Fibroblast of lung (primary cell): ENCODE data around the gene CFAP298. TPM values are rescaled to one million over a fixed set of nuclear protein-coding genes. Genes with fewer than 3 reads are reported as not detected.
"Not testable (repeated sequence)": the region's sequence is repeated elsewhere in the genome, so short reads cannot be mapped to it uniquely, and the experiment has no call there.

Experiments used
- DNase-seq, 2 donors: peaks; one replicate each; pipeline versions ENCODE4 v3.0.0 to v3.0.0-alpha.2; 2010; ENCODE audit warnings: low read depth in 2 of 2
- H2AFZ ChIP-seq: 2 replicates; pipeline ENCODE4 v1.5.1; 2012; ENCODE audit warnings: low read length, control low read depth, inconsistent platforms
- H3K27ac ChIP-seq: 2 replicates; pipeline ENCODE4 v1.5.1; 2011; ENCODE audit warnings: low read length, control low read depth; ENCODE audit not compliant: insufficient read depth
- H3K27me3 ChIP-seq: 2 replicates; pipeline ENCODE4 v1.5.1; 2011; ENCODE audit warnings: mild to moderate bottlenecking, low read length; ENCODE audit not compliant: control insufficient read depth, insufficient read depth
- H3K36me3 ChIP-seq: 2 replicates; pipeline ENCODE4 v1.5.1; 2011; ENCODE audit warnings: low read length; ENCODE audit not compliant: control insufficient read depth, insufficient read depth
- H3K4me1 ChIP-seq: 2 replicates; pipeline ENCODE4 v1.5.1; 2011; ENCODE audit warnings: low read length; ENCODE audit not compliant: control insufficient read depth, insufficient read depth; ENCODE audit errors: extremely low read depth
- H3K4me2 ChIP-seq: 2 replicates; pipeline ENCODE4 v1.5.1; 2011; ENCODE audit warnings: low read length, control low read depth; ENCODE audit not compliant: insufficient read depth; ENCODE audit errors: extremely low read depth
- H3K4me3 ChIP-seq, 4 experiments: fragments of 200-600 bp in 1 of 4; sonication (generic) in 1 of 4; replicated peaks in 1 of 4; 2 replicates each; pipeline ENCODE4 v1.5.1; 2011 to 2016; ENCODE audit warnings: low read length in 4 of 4, low read depth in 3 of 4, mild to moderate bottlenecking in 3 of 4, control low read depth in 2 of 4, inconsistent platforms in 1 of 4, mixed read lengths in 1 of 4; ENCODE audit not compliant: insufficient read depth in 1 of 4; ENCODE audit errors: control extremely low read depth in 1 of 4
- H3K79me2 ChIP-seq: 2 replicates; pipeline ENCODE4 v1.5.1; 2012; ENCODE audit warnings: mild to moderate bottlenecking, low read length, inconsistent platforms; ENCODE audit not compliant: control insufficient read depth, insufficient read depth
- H3K9ac ChIP-seq: 2 replicates; pipeline ENCODE4 v1.5.1; 2011; ENCODE audit warnings: mild to moderate bottlenecking, low read length, control low read depth; ENCODE audit not compliant: insufficient read depth
- H3K9me3 ChIP-seq: 2 replicates; pipeline ENCODE4 v1.5.1; 2012; ENCODE audit warnings: low read depth, low read length; ENCODE audit not compliant: control insufficient read depth, insufficient read depth
- H4K20me1 ChIP-seq: 2 replicates; pipeline ENCODE4 v1.5.1; 2011; ENCODE audit warnings: low read length; ENCODE audit not compliant: control insufficient read depth, insufficient read depth; ENCODE audit errors: extremely low read depth
- CTCF ChIP-seq, 2 donors: IDR thresholded peaks in 1 of 2; conservative IDR thresholded peaks in 1 of 2; 1 replicate in 1 of 2; 2 replicates in 1 of 2; pipeline ENCODE4 v1.5.1; 2011 to 2012; ENCODE audit warnings: low read length in 2 of 2, control low read depth in 1 of 2, inconsistent platforms in 1 of 2, low read depth in 1 of 2, mild to moderate bottlenecking in 1 of 2
- EZH2 ChIP-seq: IDR thresholded peaks from 2 replicates; pipeline ENCODE4 v1.5.1; 2012; ENCODE audit warnings: low read length, control low read depth, mild to moderate bottlenecking; ENCODE audit errors: missing control alignments
- polyA plus RNA-seq, 2 donors: library from polyadenylated mRNA; depleted of rRNA in 1 of 2; stranded (reverse) in 1 of 2; unstranded in 1 of 2; fragments of >200 nt; gene quantifications; 2 replicates each; pipeline ENCODE4 v1.2.1, GENCODE V29; 2011 to 2012; ENCODE audit warnings: missing spikeins in 1 of 2
- total RNA-seq: library from RNA; depleted of rRNA; stranded (reverse); fragments of >200 nt; gene quantifications from 2 replicates; pipeline ENCODE4 v1.2.1, GENCODE V29; 2014

CFAP298 gene
- total and polyA plus RNA-seq, 2 donors (not counting 1 experiment from before 2014, with no cell fraction given), result 18.7 to 20.9 TPM

DNA sequence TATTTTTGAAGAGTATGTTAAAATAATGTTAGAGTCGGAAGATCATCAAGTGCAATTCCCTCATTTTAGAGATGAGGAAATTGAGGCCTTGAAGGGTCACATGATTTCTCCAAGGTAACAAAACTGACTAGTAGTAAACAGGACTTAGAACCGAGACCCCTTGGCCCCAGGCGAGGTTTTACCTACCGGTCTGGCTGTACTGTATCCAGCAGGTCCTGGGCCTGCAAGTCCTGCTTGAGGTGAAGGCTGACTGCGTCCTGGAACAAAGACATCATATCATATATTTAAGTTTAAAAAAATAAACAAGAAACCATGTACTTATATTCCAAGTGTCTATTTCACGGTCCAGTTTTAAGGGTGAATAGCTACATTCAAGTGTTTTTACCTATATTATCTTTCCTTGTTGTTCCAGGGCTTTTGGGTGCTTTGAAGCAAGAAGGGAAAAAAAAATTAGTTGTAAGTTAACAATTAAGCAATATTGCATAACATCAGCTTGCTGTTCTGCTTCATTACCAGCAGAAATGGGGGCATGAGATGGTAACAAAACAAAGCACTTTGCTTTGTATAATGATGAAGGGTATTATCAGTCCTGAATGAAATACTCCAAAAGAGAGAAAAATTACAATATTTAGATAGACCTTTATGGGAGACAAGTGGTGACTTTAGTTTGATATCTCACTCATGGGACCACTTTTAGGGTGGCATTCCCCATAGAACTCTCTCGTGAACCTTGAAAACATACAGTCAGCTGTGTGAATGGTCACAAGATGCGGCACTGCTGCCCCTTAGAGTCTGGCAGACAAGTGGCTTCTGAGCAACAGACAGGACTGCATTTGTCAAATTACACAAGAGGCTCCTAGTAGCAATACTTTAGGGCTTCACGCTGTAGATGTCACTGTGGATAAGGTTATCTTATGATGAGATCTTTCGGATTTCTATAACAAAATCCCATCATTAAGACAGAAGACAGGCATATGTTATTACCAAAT lies 29.8 kb upstream of the CFAP298 start:
- Histone ChIP-seq H3K36me3 (peaks cover 2% of the 10 kb centered on the region), H3K9me3 (no peaks in the 10 kb centered on the region), H3K27me3 (no peaks in the 10 kb centered on the region), H3K4me1 (no peaks in the 10 kb centered on the region), H4K20me1 (no peaks in the 10 kb centered on the region), H3K4me3 (no peak overlapping the region), H3K4me2 (no peak overlapping the region), H3K27ac (no peak overlapping the region), H3K9ac (no peak overlapping the region), H2AFZ (no peak overlapping the region), H3K79me2 (no peaks in the 10 kb centered on the region)
- TF ChIP-seq EZH2, result no peak
- no peak for TF ChIP-seq CTCF (conservative IDR thresholded peaks at IDR 0.05 in 1 of 2, IDR thresholded peaks at IDR 0.05 in 1 of 2; ENCODE audit: low read depth in 1 of 2, low read length in 2 of 2)
- DNase-seq, result no peak

GRCh38 chr21:32626621-32627196 lies 14.5 kb upstream of the CFAP298 start:
- no peak overlapping the region for H3K27ac ChIP-seq
- H3K36me3 ChIP-seq, result no peaks in the 10 kb centered on the region
- H3K9ac ChIP-seq, result no peak overlapping the region
- no peak overlapping the region for H3K4me2 ChIP-seq
- H3K27me3 ChIP-seq, result no peaks in the 10 kb centered on the region
- no peaks in the 10 kb centered on the region for H3K4me1 ChIP-seq
- no peak for TF ChIP-seq CTCF (conservative IDR thresholded peaks at IDR 0.05 in 1 of 2, IDR thresholded peaks at IDR 0.05 in 1 of 2; ENCODE audit: low read depth in 1 of 2, low read length in 2 of 2)
- no peak for TF ChIP-seq EZH2
- H3K9me3 ChIP-seq, result no peaks in the 10 kb centered on the region
- peak; percentile 37 to 84 for DNase-seq
- no peak overlapping the region for H2AFZ ChIP-seq
- H3K4me3 ChIP-seq, result no peak overlapping the region
- no peaks in the 10 kb centered on the region for H3K79me2 ChIP-seq
- H4K20me1 ChIP-seq, result no peaks in the 10 kb centered on the region

- H3K4me2 ChIP-seq, H4K20me1 ChIP-seq, H3K9me3 ChIP-seq, H3K27me3 ChIP-seq, H3K9ac ChIP-seq, DNase-seq, H3K27ac ChIP-seq, H3K79me2 ChIP-seq, H2AFZ ChIP-seq, H3K4me3 ChIP-seq, H3K4me1 ChIP-seq, H3K36me3 ChIP-seq: not testable (repeated sequence)
Observed at GRCh38 chr21:32618218-32618617, 6.0 kb upstream of the CFAP298 start.
